ENCODE measurements around the gene SLF2.

GRCh38 chr10:100982916-100983830 is 70.4 kb downstream of the SLF2 start:
- TF ChIP-seq CTCF (IDR thresholded peaks at IDR 0.05; ENCODE audit: low read depth, low read length, missing input control): no peak
- TF ChIP-seq, protein P1, sequence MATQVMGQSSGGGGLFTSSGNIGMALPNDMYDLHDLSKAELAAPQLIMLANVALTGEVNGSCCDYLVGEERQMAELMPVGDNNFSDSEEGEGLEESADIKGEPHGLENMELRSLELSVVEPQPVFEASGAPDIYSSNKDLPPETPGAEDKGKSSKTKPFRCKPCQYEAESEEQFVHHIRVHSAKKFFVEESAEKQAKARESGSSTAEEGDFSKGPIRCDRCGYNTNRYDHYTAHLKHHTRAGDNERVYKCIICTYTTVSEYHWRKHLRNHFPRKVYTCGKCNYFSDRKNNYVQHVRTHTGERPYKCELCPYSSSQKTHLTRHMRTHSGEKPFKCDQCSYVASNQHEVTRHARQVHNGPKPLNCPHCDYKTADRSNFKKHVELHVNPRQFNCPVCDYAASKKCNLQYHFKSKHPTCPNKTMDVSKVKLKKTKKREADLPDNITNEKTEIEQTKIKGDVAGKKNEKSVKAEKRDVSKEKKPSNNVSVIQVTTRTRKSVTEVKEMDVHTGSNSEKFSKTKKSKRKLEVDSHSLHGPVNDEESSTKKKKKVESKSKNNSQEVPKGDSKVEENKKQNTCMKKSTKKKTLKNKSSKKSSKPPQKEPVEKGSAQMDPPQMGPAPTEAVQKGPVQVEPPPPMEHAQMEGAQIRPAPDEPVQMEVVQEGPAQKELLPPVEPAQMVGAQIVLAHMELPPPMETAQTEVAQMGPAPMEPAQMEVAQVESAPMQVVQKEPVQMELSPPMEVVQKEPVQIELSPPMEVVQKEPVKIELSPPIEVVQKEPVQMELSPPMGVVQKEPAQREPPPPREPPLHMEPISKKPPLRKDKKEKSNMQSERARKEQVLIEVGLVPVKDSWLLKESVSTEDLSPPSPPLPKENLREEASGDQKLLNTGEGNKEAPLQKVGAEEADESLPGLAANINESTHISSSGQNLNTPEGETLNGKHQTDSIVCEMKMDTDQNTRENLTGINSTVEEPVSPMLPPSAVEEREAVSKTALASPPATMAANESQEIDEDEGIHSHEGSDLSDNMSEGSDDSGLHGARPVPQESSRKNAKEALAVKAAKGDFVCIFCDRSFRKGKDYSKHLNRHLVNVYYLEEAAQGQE (IDR thresholded peaks at IDR 0.05): no peak
- no peak for TF ChIP-seq SP1 (IDR thresholded peaks at IDR 0.05)
- TF ChIP-seq, protein P2, sequence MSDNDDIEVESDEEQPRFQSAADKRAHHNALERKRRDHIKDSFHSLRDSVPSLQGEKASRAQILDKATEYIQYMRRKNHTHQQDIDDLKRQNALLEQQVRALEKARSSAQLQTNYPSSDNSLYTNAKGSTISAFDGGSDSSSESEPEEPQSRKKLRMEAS (IDR thresholded peaks at IDR 0.05): no peak

All from liver (tissue), 3 donors.